GM12873 (cell line): ENCODE data around the gene SPATA1.

Source experiments
- CTCF ChIP-seq: IDR thresholded peaks from 2 replicates; pipeline ENCODE4 v1.5.1; 2012; ENCODE audit warnings: low read depth, mild to moderate bottlenecking, moderate library complexity, low read length, control low read depth; ENCODE audit not compliant: insufficient read depth; ENCODE audit errors: missing control alignments

Gene SPATA1

GRCh38 chr1:84481317-84481716 is 24.9 kb upstream of the SPATA1 start:
- TF ChIP-seq CTCF: no peak

GRCh38 chr1:84488107-84488506 is 18.1 kb upstream of the SPATA1 start:
- no peak for TF ChIP-seq CTCF

- TF ChIP-seq CTCF: no peak
Measured at GRCh38 chr1:84489766-84490165, 16.4 kb upstream of the SPATA1 start.

- no peak for TF ChIP-seq CTCF
Measured at GRCh38 chr1:84492726-84493125, 13.5 kb upstream of the SPATA1 start.

- TF ChIP-seq CTCF: no peak
Measured at GRCh38 chr1:84493747-84494146, 12.4 kb upstream of the SPATA1 start.

GRCh38 chr1:84496498-84496897 is 9.7 kb upstream of the SPATA1 start:
- TF ChIP-seq CTCF: no peak

- TF ChIP-seq CTCF: no peak
Measured at GRCh38 chr1:84497631-84498275, 8.4 kb upstream of the SPATA1 start.

- TF ChIP-seq CTCF: no peak
Measured at GRCh38 chr1:84502927-84503326, 3.3 kb upstream of the SPATA1 start.
